Measurements from ENCODE around the gene NTMT1. TPM values are rescaled to one million over a fixed set of nuclear protein-coding genes. Genes with fewer than 3 reads are reported as not detected.
A peak's percentile ranks its signal among the peaks of the same experiment; 100 is the strongest.

Gene NTMT1
- total and polyA plus RNA-seq, 9 of the 15 experiments (the other 6 are each of a cell fraction or from before 2014, with no cell fraction given): 42.1 to 116 (median 74.7) TPM

- TF ChIP-seq HSF4 (CRISPR knock-in tag; IDR thresholded peaks at IDR 0.05; ENCODE audit: borderline replicate concordance) (no peak), ZNF668 (CRISPR knock-in tag; IDR thresholded peaks at IDR 0.05) (no peak), ZBTB11 (CRISPR knock-in tag; IDR thresholded peaks at IDR 0.05) (peak in 1 of 3 experiments; percentile 75; a peak in 2 of 6 replicates), MNT (conservative IDR thresholded peaks at IDR 0.05) (0 out of 4 replicates have a peak, but pooled peaks of 1 of the 2 experiments have one; percentile 24), TRIM24 (IDR thresholded peaks at IDR 0.05) (no peak), CREB1 (IDR thresholded peaks at IDR 0.05) (no peak), CREB1 (CRISPR knock-in tag; IDR thresholded peaks at IDR 0.05) (no peak), GATAD2B (IDR thresholded peaks at IDR 0.05; ENCODE audit: borderline replicate concordance) (no peak), TAF9B (IDR thresholded peaks at IDR 0.05; ENCODE audit: partially characterized antibody) (peak; percentile 83), NFRKB (IDR thresholded peaks at IDR 0.05; ENCODE audit: low read depth) (0 out of 2 replicates have a peak, but pooled peaks have one; percentile 65), PURB (CRISPR knock-in tag; IDR thresholded peaks at IDR 0.05; ENCODE audit: low read depth) (no peak), ZNF165 (CRISPR knock-in tag; IDR thresholded peaks at IDR 0.05; ENCODE audit: borderline replicate concordance) (no peak), ELF4 (CRISPR knock-in tag; IDR thresholded peaks at IDR 0.05) (peak; percentile 57; the same call in 1 of the 2 replicates), LEF1 (IDR thresholded peaks at IDR 0.05) (peak; percentile 73), CHD4 (IDR thresholded peaks at IDR 0.05; ENCODE audit: insufficient read depth, insufficient replicate concordance, low read depth, low read length, poor library complexity, severe bottlenecking) (peak; percentile 62), ZNF263 (CRISPR knock-in tag; IDR thresholded peaks at IDR 0.05; ENCODE audit: borderline replicate concordance) (no peak), ZNF518B (CRISPR knock-in tag; IDR thresholded peaks at IDR 0.05) (no peak), MIER1 (IDR thresholded peaks at IDR 0.05; ENCODE audit: low read depth) (0 out of 2 replicates have a peak, but pooled peaks have one; percentile 46), FOSL1 (tag; conservative IDR thresholded peaks at IDR 0.05) (peak; percentile 55)
Measured at GRCh38 chr9:129587487-129588262, 38.3 kb upstream of the NTMT1 start (continued).

Measured in K562 (cell line).